H1 (cell line): ENCODE results near the gene TCEA3. TPM values are rescaled to one million over a fixed set of nuclear protein-coding genes. Genes with fewer than 3 reads are reported as not detected.

Source experiments
- CTCF ChIA-PET: fragments of 300-600 bp; sonication (Branson Sonifier 250); formaldehyde crosslinking; loops from one replicate; lab custom pipeline; 2021; ENCODE audit not compliant: partially characterized antibody; lab: Charles Lee
- POLR2A ChIA-PET: fragments of 300-600 bp; sonication (Branson Sonifier 250); formaldehyde crosslinking; loops from one replicate; lab custom pipeline; 2021; ENCODE audit warnings: inconsistent platforms; ENCODE audit not compliant: partially characterized antibody; lab: Charles Lee
- DNase-seq, 2 experiments: peaks; one replicate each; pipeline versions ENCODE4 v3.0.0 to v3.0.0-alpha.2; 2010 to 2022; ENCODE audit warnings: low spot score in 2 of 2, low read depth in 1 of 2, mixed read lengths in 1 of 2
- FAIRE-seq: peaks from 2 replicates; lab custom pipeline; 2011; peaks lifted over from hg19 to GRCh38; lab: Jason Lieb, UNC
- H2AFZ ChIP-seq: 2 replicates; pipeline ENCODE4 v1.8.1; 2012; ENCODE audit warnings: low read length, inconsistent platforms
- H2AK5ac ChIP-seq: 2 replicates; pipeline ENCODE4 v1.6.1; 2013; ENCODE audit warnings: low read depth, low read length
- H2BK120ac ChIP-seq: replicated peaks from 2 replicates; pipeline ENCODE3; 2013; ENCODE audit warnings: low read depth, low read length, inconsistent platforms
- H2BK12ac ChIP-seq: 2 replicates; pipeline ENCODE4 v1.6.1; 2013; ENCODE audit warnings: low read depth, low read length
- H2BK15ac ChIP-seq: 2 replicates; pipeline ENCODE4 v1.6.1; 2013; ENCODE audit warnings: low read length
- H2BK20ac ChIP-seq: 2 replicates; pipeline ENCODE4 v1.6.1; 2013; ENCODE audit warnings: low read length
- H2BK5ac ChIP-seq: 2 replicates; pipeline ENCODE4 v1.6.1; 2013; ENCODE audit warnings: low read depth, low read length
- H3K14ac ChIP-seq: 2 replicates; pipeline ENCODE4 v1.6.1; 2013; ENCODE audit warnings: inconsistent platforms; ENCODE audit not compliant: insufficient read length
- H3K18ac ChIP-seq: 2 replicates; pipeline ENCODE4 v1.6.1; 2013; ENCODE audit warnings: low read length; ENCODE audit errors: extremely low read depth
- H3K23ac ChIP-seq: 2 replicates; pipeline ENCODE4 v1.6.1; 2013; ENCODE audit warnings: inconsistent platforms; ENCODE audit not compliant: insufficient read length
- H3K23me2 ChIP-seq: 2 replicates; pipeline ENCODE4 v1.6.1; 2013; ENCODE audit warnings: low read depth, low read length
- H3K27ac ChIP-seq: 2 replicates; pipeline ENCODE4 v1.6.1; 2011; ENCODE audit warnings: low read depth, low read length, inconsistent platforms
- H3K27me3 ChIP-seq, 4 experiments: replicated peaks in 1 of 4; 1 replicate in 1 of 4; 2 replicates in 3 of 4; pipeline versions ENCODE4 v1.6.1 to v1.8.1; 2011 to 2013; ENCODE audit warnings: low read length in 3 of 4, mild to moderate bottlenecking in 3 of 4, inconsistent platforms in 2 of 4, mixed read lengths in 2 of 4, moderate library complexity in 1 of 4; ENCODE audit not compliant: control insufficient read depth in 3 of 4, insufficient read depth in 3 of 4; ENCODE audit errors: extremely low read depth in 1 of 4
- H3K36me3 ChIP-seq, 4 experiments: 2 replicates each; pipeline versions ENCODE4 v1.6.1 to v1.8.1; 2011 to 2013; ENCODE audit warnings: mild to moderate bottlenecking in 4 of 4, low read length in 3 of 4, moderate library complexity in 2 of 4, control low read depth in 1 of 4, inconsistent platforms in 1 of 4; ENCODE audit not compliant: insufficient read depth in 4 of 4, control insufficient read depth in 2 of 4
- H3K4ac ChIP-seq: replicated peaks from 2 replicates; pipeline ENCODE3; 2013; ENCODE audit warnings: low read length, low read depth, mixed read lengths, inconsistent platforms; ENCODE audit not compliant: insufficient read length
- H3K4me1 ChIP-seq, 4 experiments: replicated peaks in 1 of 4; 1 replicate in 1 of 4; 2 replicates in 3 of 4; pipeline versions ENCODE4 v1.6.1 to v1.8.1; 2011 to 2013; ENCODE audit warnings: low read length in 3 of 4, inconsistent platforms in 2 of 4, mixed read lengths in 1 of 4; ENCODE audit not compliant: insufficient read depth in 4 of 4, control insufficient read depth in 3 of 4
- H3K4me2 ChIP-seq, 2 experiments: 2 replicates each; pipeline versions ENCODE4 v1.6.1 to v1.8.1; 2011 to 2013; ENCODE audit warnings: low read depth in 2 of 2, low read length in 2 of 2, control low read depth in 1 of 2, inconsistent platforms in 1 of 2, mild to moderate bottlenecking in 1 of 2; ENCODE audit not compliant: insufficient read depth in 1 of 2
- H3K4me3 ChIP-seq, 4 experiments: fragments of 200-600, 300-600 bp in 1 of 4; sonication (generic), shearing (Covaris generic), sonication (Bioruptor Twin) in 1 of 4; 2 replicates each; pipeline versions ENCODE4 v1.5.1 to v1.8.1; 2011 to 2016; ENCODE audit warnings: low read length in 4 of 4, low read depth in 3 of 4, control low read depth in 2 of 4, inconsistent platforms in 2 of 4, mild to moderate bottlenecking in 2 of 4, mixed read lengths in 1 of 4, moderate library complexity in 1 of 4; ENCODE audit not compliant: insufficient read depth in 2 of 4; ENCODE audit errors: extremely low read depth in 1 of 4
- H3K56ac ChIP-seq: replicated peaks from 2 replicates; pipeline ENCODE3; 2013; ENCODE audit warnings: low read depth, mild to moderate bottlenecking, mixed read lengths, low read length, inconsistent platforms; ENCODE audit not compliant: insufficient read length
- H3K79me1 ChIP-seq: 2 replicates; pipeline ENCODE4 v1.6.1; 2013; ENCODE audit warnings: low read depth, low read length, control low read depth
- H3K79me2 ChIP-seq, 2 experiments: 2 replicates each; pipeline versions ENCODE4 v1.6.1 to v1.8.1; 2012 to 2013; ENCODE audit warnings: low read length in 2 of 2, mild to moderate bottlenecking in 2 of 2, inconsistent platforms in 1 of 2; ENCODE audit not compliant: insufficient read depth in 2 of 2, control insufficient read depth in 1 of 2
- H3K9ac ChIP-seq, 4 experiments: replicated peaks in 1 of 4; 1 replicate in 1 of 4; 2 replicates in 3 of 4; pipeline versions ENCODE4 v1.6.1 to v1.8.1; 2011 to 2013; ENCODE audit warnings: low read depth in 3 of 4, low read length in 3 of 4, control low read depth in 2 of 4, mild to moderate bottlenecking in 2 of 4, moderate library complexity in 2 of 4, inconsistent platforms in 1 of 4; ENCODE audit errors: extremely low read depth in 1 of 4
- H3K9me3 ChIP-seq, 2 experiments: 2 replicates each; pipeline versions ENCODE4 v1.6.1 to v1.8.1; 2012 to 2013; ENCODE audit warnings: mild to moderate bottlenecking in 2 of 2, moderate library complexity in 2 of 2, control low read depth in 1 of 2, inconsistent platforms in 1 of 2, low read depth in 1 of 2, low read length in 1 of 2, mixed read lengths in 1 of 2; ENCODE audit not compliant: insufficient read depth in 2 of 2
- H4K20me1 ChIP-seq, 2 experiments: replicated peaks in 1 of 2; 2 replicates each; pipeline versions ENCODE3 to v1.8.1; 2011 to 2013; ENCODE audit warnings: inconsistent platforms in 2 of 2, low read length in 2 of 2, mild to moderate bottlenecking in 1 of 2; ENCODE audit not compliant: insufficient read depth in 2 of 2, control insufficient read depth in 1 of 2
- H4K5ac ChIP-seq: 2 replicates; pipeline ENCODE4 v1.6.1; 2013; ENCODE audit warnings: low read length, low read depth, mixed read lengths, inconsistent platforms; ENCODE audit not compliant: insufficient read length
- H4K8ac ChIP-seq: 2 replicates; pipeline ENCODE4 v1.8.0; 2013; ENCODE audit warnings: mild to moderate bottlenecking, moderate library complexity, low read length, inconsistent platforms; ENCODE audit not compliant: insufficient read depth; ENCODE audit errors: extremely low read depth
- H4K91ac ChIP-seq: replicated peaks from 2 replicates; pipeline ENCODE3; 2013; ENCODE audit warnings: low read length, mixed read lengths, inconsistent platforms; ENCODE audit not compliant: insufficient read length
- KDM4A ChIP-seq: IDR thresholded peaks from one replicate; pipeline ENCODE4 v1.7.1; 2012; ENCODE audit warnings: low read depth, mild to moderate bottlenecking, moderate library complexity, low read length, inconsistent platforms; ENCODE audit not compliant: severe bottlenecking
- RXRA ChIP-seq: IDR thresholded peaks from 2 replicates; pipeline ENCODE4 v1.6.1; 2011; ENCODE audit warnings: low read depth, mild to moderate bottlenecking, low read length, moderate library complexity; ENCODE audit not compliant: insufficient read depth
- SAP30 ChIP-seq: fragments of 300-600 bp; sonication (generic); IDR thresholded peaks from 2 replicates; pipeline ENCODE4 v1.7.1; 2012; ENCODE audit warnings: low read length, moderate library complexity, mild to moderate bottlenecking, inconsistent platforms; ENCODE audit not compliant: insufficient read depth, insufficient replicate concordance
- WGBS, 2 experiments: shearing (Covaris generic) in 1 of 2; methylation state at CpG; one replicate each; pipeline versions ENCODE4 v1.1.6 to v1.1.7; 2013 to 2015; ENCODE audit warnings: low lambda C conversion rate in 2 of 2, mixed read lengths in 2 of 2, inconsistent platforms in 1 of 2, low coverage in 1 of 2, missing lambda C conversion rate in 1 of 2; ENCODE audit not compliant: insufficient replicate concordance in 2 of 2, insufficient coverage in 1 of 2, insufficient read length in 1 of 2; ENCODE audit errors: extremely low coverage in 1 of 2, missing lambda C conversion rate in 1 of 2; 5-methylcytosine and 5-hydroxymethylcytosine counted together
- polyA plus RNA-seq, 7 experiments: library from polyadenylated mRNA; depleted of rRNA in 3 of 7; stranded (reverse) in 5 of 7; unstranded in 2 of 7; fragments of >200 nt in 5 of 7; fragments of 200-250 nt in 2 of 7; gene quantifications; 1 replicate in 5 of 7; 2 replicates in 1 of 7; 4 replicates in 1 of 7; pipeline versions ENCODE4 v1.2.1 to v1.2.3, GENCODE V29; 2011 to 2013; ENCODE audit warnings: missing spikeins in 2 of 7, mixed read lengths in 2 of 7
- total RNA-seq: library from RNA; stranded (reverse); fragmentation: NEBNext Ultra II Directional; extraction: Animal tissue kit (Norgen Biotek cat#: 25700); gene quantifications from 2 replicates; pipeline ENCODE4 v1.2.1, GENCODE V29; 2021

Gene TCEA3
- total and polyA plus RNA-seq, 2 of the 8 experiments (the other 6 are each of a cell fraction or from before 2014, with no cell fraction given) = 0.08 TPM; not detected in 1

DNA sequence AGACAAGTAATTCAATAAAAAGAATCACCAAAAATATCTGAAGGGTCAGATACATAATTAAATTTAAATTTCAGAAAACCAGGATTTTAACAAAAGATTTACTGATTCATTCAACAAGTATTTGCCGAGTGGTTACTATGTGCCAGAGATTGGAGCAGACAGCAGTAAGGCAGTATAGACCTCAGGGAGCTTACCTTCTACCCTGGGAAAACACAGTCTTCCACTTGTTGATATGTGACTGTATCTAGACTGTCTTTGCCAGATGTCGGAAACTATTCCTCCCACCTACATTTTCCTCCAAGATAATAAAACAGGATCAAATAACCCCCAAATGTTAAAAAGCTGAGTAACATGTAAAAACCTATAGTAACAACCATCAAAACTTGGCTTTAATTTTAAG lies 86.7 kb downstream of the TCEA3 start:
- Histone ChIP-seq H3K4me1 (peaks cover 0 to 6% (median 2%) of the 10 kb centered on the region in 4 experiments; a peak in 1 of 7 replicates), H2BK20ac (no peak overlapping the region), H3K27ac (no peak overlapping the region), H4K8ac (no peak overlapping the region), H4K20me1 (peaks cover 22 to 42% of the 10 kb centered on the region in 2 experiments), H2AK5ac (no peak overlapping the region), H3K27me3 (no peaks in the 10 kb centered on the region), H3K9ac (no peak overlapping the region), H3K56ac (no peak overlapping the region), H3K4me2 (no peak overlapping the region), H3K23me2 (0 out of 2 replicates have a peak, but pooled peaks cover 2% of the 10 kb centered on the region), H4K5ac (no peak overlapping the region), H2BK15ac (no peak overlapping the region), H3K79me1 (peaks cover 4% of the 10 kb centered on the region; the same call in 1 of the 2 replicates), H3K18ac (no peak overlapping the region), H2BK5ac (no peak overlapping the region), H3K36me3 (peaks cover 7 to 50% (median 31%) of the 10 kb centered on the region in 4 experiments), H3K14ac (no peak overlapping the region), H4K91ac (no peak overlapping the region), H3K79me2 (peaks cover 36 to 81% of the 10 kb centered on the region in 2 experiments), H3K4ac (no peak overlapping the region), H3K23ac (no peak overlapping the region), H2AFZ (no peak overlapping the region), H3K9me3 (no peaks in the 10 kb centered on the region), H3K4me3 (no peak overlapping the region), H2BK120ac (no peak overlapping the region), H2BK12ac (no peak overlapping the region)
- WGBS, 2 experiments = 94% methylated on average over 2 of the region's 2 CpGs; no CpG with 5 or more reads in 1 of the 2 experiments
- no peak for TF ChIP-seq RXRA
- TF ChIP-seq KDM4A = no peak
- TF ChIP-seq SAP30 = no peak
- FAIRE-seq (no peak), DNase-seq (no peak)
- CTCF ChIA-PET = no interaction called here
- POLR2A ChIA-PET = interaction anchor here (0.7 kb wide), 1 partner anchor 9 kb away, joined by 3 read pairs; no protein-coding TSS in a partner anchor
